NT2/D1 (cell line): ENCODE data around the gene LRRC3.

Source experiments
- SUZ12 ChIP-seq: IDR thresholded peaks from 2 replicates; pipeline ENCODE4 v1.6.1; 2011; ENCODE audit not compliant: insufficient read length, insufficient read depth; ENCODE audit errors: extremely low read depth
- YY1 ChIP-seq: IDR thresholded peaks from 2 replicates; pipeline ENCODE4 v1.6.1; 2011; ENCODE audit not compliant: insufficient read length, insufficient read depth
- ZNF274 ChIP-seq: IDR thresholded peaks from 2 replicates; pipeline ENCODE4 v1.6.1; 2011; ENCODE audit warnings: mild to moderate bottlenecking, low read depth, low read length

GRCh38 chr21:44453120-44453519 is 2.2 kb upstream of the LRRC3 start:
- no peak for TF ChIP-seq SUZ12
- TF ChIP-seq ZNF274: no peak
- TF ChIP-seq YY1: no peak
